GM21381 (cell line): Measurements from ENCODE around the gene DOC2B.
"Not testable (repeated sequence)": the region's sequence is repeated elsewhere in the genome, so short reads cannot be mapped to it uniquely, and the experiment has no call there.

Experiments
- ATAC-seq: cut with Tn5 transposase; IDR thresholded peaks from one replicate; pipeline ENCODE4 v1.9.1; 2021; ENCODE audit warnings: mild to moderate bottlenecking, moderate library complexity; ENCODE audit not compliant: unreplicated experiment

DOC2B gene

GRCh38 chr17:193426-193810 lies 12.0 kb upstream of the DOC2B start:
- ATAC-seq, result no peak

- no peak for ATAC-seq
These were observed 11.4 kb upstream of the DOC2B start for GRCh38 chr17:192666-193425.

GRCh38 chr17:189444-189843 lies 8.0 kb upstream of the DOC2B start:
- no peak for ATAC-seq

GRCh38 chr17:187130-187529 lies 5.7 kb upstream of the DOC2B start:
- no peak for ATAC-seq

- no peak for ATAC-seq
These were observed 4.1 kb upstream of the DOC2B start for GRCh38 chr17:185445-186138.

- no peak for ATAC-seq
These were observed 1.6 kb upstream of the DOC2B start for GRCh38 chr17:183021-183420.

- no peak for ATAC-seq
These were observed 751 bp upstream of the DOC2B start for GRCh38 chr17:182050-182751.

GRCh38 chr17:180381-181244 lies 837 bp downstream of the DOC2B start:
- no peak for ATAC-seq

- no peak for ATAC-seq
These were observed 1.6 kb downstream of the DOC2B start for GRCh38 chr17:179781-180380.

GRCh38 chr17:179066-179432 lies 2.4 kb downstream of the DOC2B start:
- no peak for ATAC-seq

GRCh38 chr17:178292-179065 lies 3.0 kb downstream of the DOC2B start:
- ATAC-seq, result no peak

GRCh38 chr17:177762-178161 lies 3.7 kb downstream of the DOC2B start:
- no peak for ATAC-seq

- no peak for ATAC-seq
These were observed 4.3 kb downstream of the DOC2B start for GRCh38 chr17:177155-177554.

GRCh38 chr17:173166-173911 lies 8.1 kb downstream of the DOC2B start:
- ATAC-seq, result no peak

GRCh38 chr17:172401-172800 lies 9.0 kb downstream of the DOC2B start:
- ATAC-seq, result no peak

GRCh38 chr17:171871-172270 lies 9.6 kb downstream of the DOC2B start:
- ATAC-seq, result no peak

GRCh38 chr17:170130-170670 lies 11.2 kb downstream of the DOC2B start:
- ATAC-seq, result no peak

GRCh38 chr17:168614-169013 lies 12.8 kb downstream of the DOC2B start:
- ATAC-seq, result not testable (repeated sequence)

- no peak for ATAC-seq
These were observed 15.5 kb downstream of the DOC2B start for GRCh38 chr17:165939-166338.
